ENCODE data around the gene CACNA1B.

- TF ChIP-seq CTCF (IDR thresholded peaks at IDR 0.05): no peak
- no peak for TF ChIP-seq POLR2AphosphoS5 (IDR thresholded peaks at IDR 0.05; ENCODE audit: low read depth, low read length)
- TF ChIP-seq YY1 (IDR thresholded peaks at IDR 0.05; ENCODE audit: low read depth): no peak
- TF ChIP-seq EP300 (IDR thresholded peaks at IDR 0.05; ENCODE audit: borderline replicate concordance in 1 of 2, low read depth in 1 of 2, low read length in 1 of 2): no peak
- no peak for TF ChIP-seq JUND (IDR thresholded peaks at IDR 0.05)
- TF ChIP-seq EZH2phosphoT487 (IDR thresholded peaks at IDR 0.05; ENCODE audit: borderline replicate concordance, low read depth): no peak
- TF ChIP-seq RFX5 (IDR thresholded peaks at IDR 0.05; ENCODE audit: low read length): no peak
- TF ChIP-seq ZBTB33 (IDR thresholded peaks at IDR 0.05; ENCODE audit: borderline replicate concordance, low read depth): no peak
- no peak for TF ChIP-seq RAD21 (IDR thresholded peaks at IDR 0.05; ENCODE audit: low read length)
- TF ChIP-seq TCF12 (IDR thresholded peaks at IDR 0.05): no peak
Observed at GRCh38 chr9:138021251-138022056, 143.9 kb downstream of the CACNA1B start.

Data from SK-N-SH (cell line).